ENCODE data around the gene CAMK2G.

The CAMK2G gene

DNA sequence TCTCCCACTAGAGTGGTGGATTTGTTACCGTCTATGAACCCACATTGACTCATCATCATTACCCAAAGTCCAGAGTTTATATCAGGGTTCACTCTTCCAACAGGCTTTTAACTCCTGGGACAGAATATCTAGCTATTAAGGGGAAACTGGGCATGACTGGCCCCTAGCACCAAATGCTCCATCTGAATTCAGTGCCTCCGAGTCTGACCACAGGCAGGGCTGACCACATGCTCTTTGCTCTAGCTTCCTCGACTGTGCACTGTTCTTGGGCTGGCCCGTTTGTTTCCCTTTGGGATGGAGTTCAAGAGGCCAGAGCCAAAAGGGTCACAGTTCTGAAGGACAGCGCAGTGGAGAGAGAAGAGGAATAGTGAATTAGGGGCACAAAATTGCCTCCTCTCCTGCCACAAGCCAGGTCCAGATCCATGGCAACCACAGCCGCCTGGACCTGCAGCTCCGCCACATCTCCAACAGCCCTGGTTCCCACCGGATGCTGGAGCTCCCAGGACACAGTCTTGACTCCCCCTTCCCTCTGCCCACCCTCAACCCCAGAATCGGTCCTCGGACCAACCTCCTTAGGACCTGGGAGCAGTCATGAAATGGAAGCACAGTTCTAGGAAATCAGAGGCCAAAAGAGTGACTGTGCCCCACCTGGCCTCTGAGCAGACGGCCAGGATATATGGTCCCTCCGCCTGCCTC is 16.2 kb downstream of the CAMK2G start:
- Histone ChIP-seq H3K4me1 (ENCODE audit: control insufficient read depth in 1 of 2, insufficient read depth in 2 of 2, low read length in 2 of 2) (peaks cover 8 to 65% of the 10 kb centered on the region in 2 donors), H3K27me3 (ENCODE audit: low read depth, low read length) (no peaks in the 10 kb centered on the region), H3K27ac (ENCODE audit: low read length) (peak overlapping the region; percentile 42), H3K9me3 (ENCODE audit: control insufficient read depth in 1 of 2, low read length in 2 of 2) (no peaks in the 10 kb centered on the region), H3K36me3 (ENCODE audit: control insufficient read depth in 1 of 2, insufficient read depth in 2 of 2, low read length in 2 of 2) (peaks cover 22 to 27% of the 10 kb centered on the region in 2 donors), H3K4me3 (ENCODE audit: low read depth in 1 of 2, low read length in 2 of 2) (no peak overlapping the region)

DNA sequence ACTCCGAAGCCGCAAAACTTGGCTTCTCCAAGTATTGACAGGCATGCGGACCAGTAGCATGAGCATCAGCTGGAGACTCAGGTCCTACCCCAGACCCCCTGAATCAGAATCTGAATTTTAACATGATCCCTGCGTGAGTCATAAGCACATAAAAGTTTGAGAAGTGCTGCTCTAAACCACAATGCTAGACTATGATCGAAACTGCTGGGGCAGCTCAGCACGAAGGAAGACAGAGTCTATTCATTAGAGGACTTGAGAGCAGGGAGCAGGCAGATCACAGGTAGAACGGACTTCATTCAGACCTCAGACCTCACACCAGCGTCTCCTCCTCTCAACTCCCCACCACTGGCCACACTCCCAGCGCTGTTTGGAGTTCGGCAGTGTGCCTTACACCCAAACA is 16.9 kb downstream of the CAMK2G start:
- H3K4me3 ChIP-seq (ENCODE audit: low read depth in 1 of 2, low read length in 2 of 2): no peak overlapping the region
- H3K36me3 ChIP-seq (ENCODE audit: control insufficient read depth in 1 of 2, insufficient read depth in 2 of 2, low read length in 2 of 2): peaks cover 22 to 27% of the 10 kb centered on the region in 2 donors
- no peaks in the 10 kb centered on the region for H3K27me3 ChIP-seq (ENCODE audit: low read depth, low read length)
- H3K4me1 ChIP-seq (ENCODE audit: control insufficient read depth in 1 of 2, insufficient read depth in 2 of 2, low read length in 2 of 2): peaks cover 7 to 63% of the 10 kb centered on the region in 2 donors
- H3K9me3 ChIP-seq (ENCODE audit: control insufficient read depth in 1 of 2, low read length in 2 of 2): no peaks in the 10 kb centered on the region
- peak overlapping the region; percentile 32 for H3K27ac ChIP-seq (ENCODE audit: low read length)

DNA sequence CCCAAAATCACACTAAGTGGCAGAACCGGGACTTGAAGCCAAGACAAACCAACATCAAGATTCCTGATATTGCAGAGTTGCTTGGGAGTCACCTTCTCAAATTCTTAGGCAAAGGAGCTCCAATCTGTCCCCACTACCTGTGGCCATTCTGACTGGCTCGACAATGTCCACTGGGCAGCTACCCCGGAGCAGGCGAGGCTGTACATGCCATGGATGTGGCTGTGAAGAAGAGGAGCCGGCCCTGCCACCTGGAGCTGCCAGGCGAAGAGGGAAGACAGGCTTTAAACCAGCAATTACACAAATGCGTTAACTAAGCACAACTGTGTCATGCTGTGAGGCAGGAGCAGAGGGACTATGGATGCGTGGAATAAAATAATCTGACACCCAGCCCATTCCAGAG is 18.1 kb downstream of the CAMK2G start:
- Histone ChIP-seq H3K27me3 (ENCODE audit: low read depth, low read length) (no peaks in the 10 kb centered on the region), H3K36me3 (ENCODE audit: control insufficient read depth in 1 of 2, insufficient read depth in 2 of 2, low read length in 2 of 2) (peaks cover 22 to 27% of the 10 kb centered on the region in 2 donors), H3K27ac (ENCODE audit: low read length) (no peak overlapping the region), H3K4me1 (ENCODE audit: control insufficient read depth in 1 of 2, insufficient read depth in 2 of 2, low read length in 2 of 2) (peaks cover 4 to 59% of the 10 kb centered on the region in 2 donors), H3K9me3 (ENCODE audit: control insufficient read depth in 1 of 2, low read length in 2 of 2) (no peaks in the 10 kb centered on the region), H3K4me3 (ENCODE audit: low read depth in 1 of 2, low read length in 2 of 2) (no peak overlapping the region)

DNA sequence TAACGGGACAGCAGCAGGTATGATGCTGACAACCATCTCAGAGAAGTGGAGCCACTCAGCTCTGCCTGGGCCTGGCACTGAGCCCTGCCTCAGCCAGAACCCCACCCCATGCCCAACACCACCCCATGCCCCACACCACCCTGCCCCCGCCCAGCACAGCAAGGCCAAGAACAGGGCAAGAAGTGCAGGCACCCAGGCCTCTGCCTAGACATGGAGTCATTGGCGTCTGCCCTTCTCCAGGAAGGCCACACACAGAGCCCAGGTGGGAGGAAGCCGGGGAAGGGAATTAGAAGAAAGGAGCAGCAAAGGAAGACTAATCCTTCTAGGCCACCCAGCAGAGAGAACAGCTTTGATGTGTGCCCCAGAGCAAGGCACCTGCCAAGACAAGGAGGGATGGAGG is 18.9 kb downstream of the CAMK2G start:
- H3K9me3 ChIP-seq (ENCODE audit: control insufficient read depth in 1 of 2, low read length in 2 of 2): no peaks in the 10 kb centered on the region
- H3K4me3 ChIP-seq (ENCODE audit: low read depth in 1 of 2, low read length in 2 of 2): no peak overlapping the region
- H3K4me1 ChIP-seq (ENCODE audit: control insufficient read depth in 1 of 2, insufficient read depth in 2 of 2, low read length in 2 of 2): peaks cover 4 to 67% of the 10 kb centered on the region in 2 donors
- H3K27me3 ChIP-seq (ENCODE audit: low read depth, low read length): no peaks in the 10 kb centered on the region
- peaks cover 15 to 21% of the 10 kb centered on the region in 2 donors for H3K36me3 ChIP-seq (ENCODE audit: control insufficient read depth in 1 of 2, insufficient read depth in 2 of 2, low read length in 2 of 2)
- no peak overlapping the region for H3K27ac ChIP-seq (ENCODE audit: low read length)

DNA sequence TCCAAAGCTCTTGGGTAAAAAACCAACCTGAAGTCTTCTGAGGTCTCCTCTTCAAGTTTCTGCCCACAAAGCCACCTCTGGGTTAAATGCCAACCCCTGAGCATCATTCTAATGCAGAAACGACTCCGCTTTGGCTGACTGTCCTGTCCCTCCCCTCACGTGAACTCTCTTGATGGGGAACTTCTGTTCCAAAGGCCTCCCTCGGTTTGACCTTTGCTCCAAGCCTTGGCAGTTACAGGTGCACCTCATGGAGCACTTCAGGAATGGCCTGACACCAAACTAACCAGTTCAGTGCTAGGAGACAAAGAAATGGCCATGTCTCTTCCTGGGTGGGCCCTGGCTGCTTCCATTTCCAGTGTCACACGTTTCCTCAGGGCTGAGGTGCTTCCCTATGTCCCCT is 20.0 kb downstream of the CAMK2G start:
- no peak overlapping the region for H3K4me3 ChIP-seq (ENCODE audit: low read depth in 1 of 2, low read length in 2 of 2)
- H3K27me3 ChIP-seq (ENCODE audit: low read depth, low read length): no peaks in the 10 kb centered on the region
- peaks cover 5 to 10% of the 10 kb centered on the region in 2 donors for H3K36me3 ChIP-seq (ENCODE audit: control insufficient read depth in 1 of 2, insufficient read depth in 2 of 2, low read length in 2 of 2)
- H3K9me3 ChIP-seq (ENCODE audit: control insufficient read depth in 1 of 2, low read length in 2 of 2): no peaks in the 10 kb centered on the region
- peaks cover 9 to 72% of the 10 kb centered on the region in 2 donors for H3K4me1 ChIP-seq (ENCODE audit: control insufficient read depth in 1 of 2, insufficient read depth in 2 of 2, low read length in 2 of 2)
- H3K27ac ChIP-seq (ENCODE audit: low read length): no peak overlapping the region

DNA sequence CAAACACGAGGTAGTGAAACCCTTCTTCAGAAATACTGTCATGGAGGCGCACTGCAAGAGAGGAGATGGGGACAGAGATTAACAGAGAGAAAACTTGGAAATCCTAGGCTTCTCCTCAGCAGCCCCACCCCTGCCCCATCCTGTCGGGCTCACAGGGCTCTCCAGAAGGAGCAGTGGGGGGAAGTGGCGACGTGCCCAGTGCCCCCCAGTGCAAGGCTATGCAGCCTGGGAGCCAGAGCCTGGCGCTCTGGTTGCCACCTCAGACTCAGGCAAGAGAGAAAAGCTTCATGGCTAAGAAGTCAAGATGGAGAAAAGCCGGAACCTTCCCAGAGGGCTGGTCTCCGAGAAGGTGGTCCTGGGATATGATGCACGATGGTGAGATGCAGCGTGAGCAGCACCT is 21.2 kb downstream of the CAMK2G start:
- Histone ChIP-seq H3K27me3 (ENCODE audit: low read depth, low read length) (no peaks in the 10 kb centered on the region), H3K4me1 (ENCODE audit: control insufficient read depth in 1 of 2, insufficient read depth in 2 of 2, low read length in 2 of 2) (peaks cover 9 to 66% of the 10 kb centered on the region in 2 donors), H3K36me3 (ENCODE audit: control insufficient read depth in 1 of 2, insufficient read depth in 2 of 2, low read length in 2 of 2) (peaks cover 9 to 11% of the 10 kb centered on the region in 2 donors), H3K4me3 (ENCODE audit: low read depth in 1 of 2, low read length in 2 of 2) (no peak overlapping the region), H3K9me3 (ENCODE audit: control insufficient read depth in 1 of 2, low read length in 2 of 2) (no peaks in the 10 kb centered on the region), H3K27ac (ENCODE audit: low read length) (peak overlapping the region; percentile 30)

DNA sequence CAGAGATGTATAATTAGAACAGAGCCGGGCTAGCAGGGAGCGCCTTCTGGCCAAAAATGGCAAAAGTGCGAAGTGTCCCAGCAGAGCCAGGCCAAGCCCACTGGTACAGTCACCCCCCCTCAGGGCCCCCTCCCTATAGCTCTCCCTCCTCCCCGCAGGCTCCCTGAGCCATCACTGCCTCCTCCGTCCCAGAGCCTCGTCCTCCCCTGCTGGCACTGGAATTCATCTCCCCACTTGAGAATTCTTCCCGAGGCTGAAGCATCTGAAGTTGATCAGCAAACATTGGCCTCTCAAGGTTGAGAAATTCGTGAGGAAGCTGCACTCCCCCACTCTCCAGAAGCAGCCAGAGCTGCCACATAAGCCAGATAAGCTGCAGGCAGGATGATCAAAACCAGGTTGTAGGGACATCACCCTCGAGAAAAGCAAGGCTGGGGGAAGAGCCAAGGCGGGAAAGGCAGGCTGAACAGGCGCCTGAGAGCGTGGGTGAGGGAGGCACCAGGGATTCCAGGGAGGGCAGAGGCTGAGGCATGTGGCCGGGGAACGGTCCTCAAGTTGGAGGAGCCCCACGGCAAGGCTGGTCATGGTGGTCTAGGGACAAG is 23.4 kb downstream of the CAMK2G start:
- peaks cover 6 to 51% of the 10 kb centered on the region in 2 donors for H3K4me1 ChIP-seq (ENCODE audit: control insufficient read depth in 1 of 2, insufficient read depth in 2 of 2, low read length in 2 of 2)
- no peaks in the 10 kb centered on the region for H3K27me3 ChIP-seq (ENCODE audit: low read depth, low read length)
- no peaks in the 10 kb centered on the region for H3K9me3 ChIP-seq (ENCODE audit: control insufficient read depth in 1 of 2, low read length in 2 of 2)
- H3K4me3 ChIP-seq (ENCODE audit: low read depth in 1 of 2, low read length in 2 of 2): peak overlapping the region in 1 of 2 donors; percentile 6
- peaks cover 28 to 29% of the 10 kb centered on the region in 2 donors for H3K36me3 ChIP-seq (ENCODE audit: control insufficient read depth in 1 of 2, insufficient read depth in 2 of 2, low read length in 2 of 2)
- H3K27ac ChIP-seq (ENCODE audit: low read length): peak overlapping the region; percentile 68

DNA sequence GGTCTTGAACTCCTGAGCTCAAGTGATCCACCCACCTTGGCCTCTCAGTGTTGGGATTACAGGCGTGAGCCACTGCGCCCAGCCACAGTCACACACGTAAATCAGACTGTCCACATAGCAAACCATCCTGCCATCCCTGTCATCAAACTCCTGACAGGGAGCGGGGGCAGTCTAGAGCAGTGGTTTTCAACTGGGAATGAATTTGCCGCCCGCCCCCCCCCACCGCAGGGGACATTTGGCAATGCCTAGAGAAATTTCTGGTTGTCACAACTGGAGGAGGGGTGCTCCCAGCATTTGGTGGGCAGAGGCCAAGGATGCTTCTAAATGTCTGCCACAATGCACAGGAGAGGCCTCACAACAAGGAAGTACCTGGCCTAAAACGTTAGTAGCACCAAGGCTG is 24.1 kb downstream of the CAMK2G start:
- H3K4me1 ChIP-seq (ENCODE audit: control insufficient read depth in 1 of 2, insufficient read depth in 2 of 2, low read length in 2 of 2): peaks cover 6 to 51% of the 10 kb centered on the region in 2 donors
- peaks cover 30 to 33% of the 10 kb centered on the region in 2 donors for H3K36me3 ChIP-seq (ENCODE audit: control insufficient read depth in 1 of 2, insufficient read depth in 2 of 2, low read length in 2 of 2)
- peak overlapping the region; percentile 68 for H3K27ac ChIP-seq (ENCODE audit: low read length)
- H3K27me3 ChIP-seq (ENCODE audit: low read depth, low read length): no peaks in the 10 kb centered on the region
- peak overlapping the region in 1 of 2 donors; percentile 6 for H3K4me3 ChIP-seq (ENCODE audit: low read depth in 1 of 2, low read length in 2 of 2)
- no peaks in the 10 kb centered on the region for H3K9me3 ChIP-seq (ENCODE audit: control insufficient read depth in 1 of 2, low read length in 2 of 2)

DNA sequence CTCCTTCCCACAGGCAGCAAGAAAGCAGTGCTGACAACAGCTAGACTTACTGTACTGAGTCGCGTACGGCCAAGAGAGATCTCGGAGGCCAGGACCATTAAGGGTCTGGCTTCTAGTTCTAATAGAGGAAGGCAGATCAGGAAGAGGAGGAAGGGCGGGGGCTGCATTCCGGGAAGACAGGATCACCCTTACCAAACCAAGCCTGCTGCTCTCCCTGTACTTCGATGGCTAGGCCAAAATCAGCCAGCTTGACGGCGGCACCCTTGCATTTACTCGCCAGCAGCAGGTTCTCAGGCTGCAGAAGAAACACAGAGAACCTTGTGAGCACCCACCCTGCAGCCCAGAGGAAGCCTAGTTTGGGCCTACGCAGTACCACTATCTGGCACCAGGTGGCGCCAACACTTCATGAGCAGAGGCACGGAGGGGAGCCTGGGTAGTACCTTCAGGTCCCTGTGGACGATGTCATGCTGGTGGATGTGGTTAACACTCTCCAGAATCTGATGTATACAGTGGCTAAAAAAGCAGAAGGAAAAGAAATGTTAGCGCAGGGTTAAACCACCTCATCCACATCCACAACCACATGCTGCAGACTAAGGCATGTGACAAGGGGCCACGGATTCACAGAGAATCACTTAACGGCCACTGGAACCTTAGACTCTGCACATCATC is 25.4 kb downstream of the CAMK2G start:
- H3K9me3 ChIP-seq (ENCODE audit: control insufficient read depth in 1 of 2, low read length in 2 of 2): no peaks in the 10 kb centered on the region
- no peak overlapping the region for H3K4me3 ChIP-seq (ENCODE audit: low read depth in 1 of 2, low read length in 2 of 2)
- peaks cover 33 to 38% of the 10 kb centered on the region in 2 donors for H3K36me3 ChIP-seq (ENCODE audit: control insufficient read depth in 1 of 2, insufficient read depth in 2 of 2, low read length in 2 of 2)
- no peaks in the 10 kb centered on the region for H3K27me3 ChIP-seq (ENCODE audit: low read depth, low read length)
- peaks cover 6 to 40% of the 10 kb centered on the region in 2 donors for H3K4me1 ChIP-seq (ENCODE audit: control insufficient read depth in 1 of 2, insufficient read depth in 2 of 2, low read length in 2 of 2)
- peak overlapping the region; percentile 68 for H3K27ac ChIP-seq (ENCODE audit: low read length)

DNA sequence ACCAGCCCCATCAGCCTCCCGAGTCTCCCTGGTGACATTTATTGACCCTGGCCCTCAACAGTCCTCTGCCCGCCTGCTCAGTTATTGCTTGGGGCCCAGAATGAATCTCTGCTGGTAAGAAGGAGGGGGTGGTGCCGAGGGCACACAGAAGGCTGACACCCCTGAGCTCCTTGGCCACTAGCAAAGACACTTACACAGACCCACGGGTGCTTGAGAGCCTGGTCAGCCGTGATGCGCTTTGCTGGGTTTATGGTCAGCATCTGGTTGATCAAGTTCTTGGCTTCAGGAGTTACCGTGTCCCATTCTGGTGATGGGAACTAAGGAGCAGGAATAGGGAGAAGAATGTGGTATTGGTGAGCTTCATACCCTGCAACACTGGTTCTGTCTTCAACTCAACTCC is 27.3 kb downstream of the CAMK2G start:
- H3K9me3 ChIP-seq (ENCODE audit: control insufficient read depth in 1 of 2, low read length in 2 of 2): no peaks in the 10 kb centered on the region
- peaks cover 6 to 27% of the 10 kb centered on the region in 2 donors for H3K4me1 ChIP-seq (ENCODE audit: control insufficient read depth in 1 of 2, insufficient read depth in 2 of 2, low read length in 2 of 2)
- H3K27me3 ChIP-seq (ENCODE audit: low read depth, low read length): no peaks in the 10 kb centered on the region
- H3K27ac ChIP-seq (ENCODE audit: low read length): no peak overlapping the region
- peaks cover 43 to 55% of the 10 kb centered on the region in 2 donors for H3K36me3 ChIP-seq (ENCODE audit: control insufficient read depth in 1 of 2, insufficient read depth in 2 of 2, low read length in 2 of 2)
- no peak overlapping the region for H3K4me3 ChIP-seq (ENCODE audit: low read depth in 1 of 2, low read length in 2 of 2)

DNA sequence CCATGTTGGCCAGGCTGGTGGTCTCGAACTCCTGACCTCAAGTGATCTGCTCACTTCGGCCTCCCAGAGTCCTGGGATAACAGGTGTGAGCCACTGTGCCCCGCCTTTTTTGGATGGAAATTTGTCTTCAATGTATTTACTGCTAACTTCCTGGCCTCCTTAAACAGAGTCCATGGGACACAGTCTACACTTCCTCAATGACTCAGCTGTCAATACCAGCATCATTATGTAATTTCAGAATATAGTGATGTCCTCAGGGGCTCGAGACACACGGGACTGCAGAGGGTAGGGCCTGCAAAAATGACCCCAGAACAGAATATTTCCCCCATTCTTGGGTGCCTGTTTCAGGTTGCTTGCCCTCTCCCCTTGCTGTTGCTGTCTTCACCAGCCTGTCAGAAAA is 31.1 kb downstream of the CAMK2G start:
- H3K27ac ChIP-seq (ENCODE audit: low read length): no peak overlapping the region
- no peaks in the 10 kb centered on the region for H3K27me3 ChIP-seq (ENCODE audit: low read depth, low read length)
- no peaks in the 10 kb centered on the region for H3K9me3 ChIP-seq (ENCODE audit: control insufficient read depth in 1 of 2, low read length in 2 of 2)
- peaks cover 43 to 84% of the 10 kb centered on the region in 2 donors for H3K36me3 ChIP-seq (ENCODE audit: control insufficient read depth in 1 of 2, insufficient read depth in 2 of 2, low read length in 2 of 2)
- no peak overlapping the region for H3K4me3 ChIP-seq (ENCODE audit: low read depth in 1 of 2, low read length in 2 of 2)
- H3K4me1 ChIP-seq (ENCODE audit: control insufficient read depth in 1 of 2, insufficient read depth in 2 of 2, low read length in 2 of 2): peaks cover 0 to 6% of the 10 kb centered on the region in 2 donors

All from muscle layer of duodenum (tissue), 2 donors.